ENCODE measurements around the gene C3orf38.
A peak's percentile ranks its signal among the peaks of the same experiment; 100 is the strongest.

Gene C3orf38

GRCh38 chr3:88203642-88204055, 53.9 kb downstream of the C3orf38 start:
- Histone ChIP-seq H3K79me2 (ENCODE audit: insufficient read depth, low read length) (no peaks in the 10 kb centered on the region), H3K4me1 (ENCODE audit: insufficient read depth, low read length, severe bottlenecking) (no peaks in the 10 kb centered on the region), H3K9me3 (ENCODE audit: low read length) (no peaks in the 10 kb centered on the region), H3K4me2 (ENCODE audit: low read length) (no peak overlapping the region), H3K27me3 (ENCODE audit: insufficient read depth, low read length) (no peaks in the 10 kb centered on the region), H3F3A (ENCODE audit: insufficient read depth, low read length) (no peaks in the 10 kb centered on the region), H3K27ac (ENCODE audit: low read depth, low read length, poor library complexity, severe bottlenecking) (no peak overlapping the region), H3K9ac (ENCODE audit: low read length) (no peak overlapping the region), H2AFZ (ENCODE audit: low read length) (no peak overlapping the region), H3K36me3 (ENCODE audit: insufficient read depth, low read length) (no peaks in the 10 kb centered on the region), H3K4me3 (ENCODE audit: low read depth, low read length, poor library complexity, severe bottlenecking) (no peak overlapping the region), H4K20me1 (ENCODE audit: insufficient read depth, low read length) (no peaks in the 10 kb centered on the region), H3K9me2 (ENCODE audit: low read depth, low read length) (no peaks in the 10 kb centered on the region)
- TF ChIP-seq, protein P1, sequence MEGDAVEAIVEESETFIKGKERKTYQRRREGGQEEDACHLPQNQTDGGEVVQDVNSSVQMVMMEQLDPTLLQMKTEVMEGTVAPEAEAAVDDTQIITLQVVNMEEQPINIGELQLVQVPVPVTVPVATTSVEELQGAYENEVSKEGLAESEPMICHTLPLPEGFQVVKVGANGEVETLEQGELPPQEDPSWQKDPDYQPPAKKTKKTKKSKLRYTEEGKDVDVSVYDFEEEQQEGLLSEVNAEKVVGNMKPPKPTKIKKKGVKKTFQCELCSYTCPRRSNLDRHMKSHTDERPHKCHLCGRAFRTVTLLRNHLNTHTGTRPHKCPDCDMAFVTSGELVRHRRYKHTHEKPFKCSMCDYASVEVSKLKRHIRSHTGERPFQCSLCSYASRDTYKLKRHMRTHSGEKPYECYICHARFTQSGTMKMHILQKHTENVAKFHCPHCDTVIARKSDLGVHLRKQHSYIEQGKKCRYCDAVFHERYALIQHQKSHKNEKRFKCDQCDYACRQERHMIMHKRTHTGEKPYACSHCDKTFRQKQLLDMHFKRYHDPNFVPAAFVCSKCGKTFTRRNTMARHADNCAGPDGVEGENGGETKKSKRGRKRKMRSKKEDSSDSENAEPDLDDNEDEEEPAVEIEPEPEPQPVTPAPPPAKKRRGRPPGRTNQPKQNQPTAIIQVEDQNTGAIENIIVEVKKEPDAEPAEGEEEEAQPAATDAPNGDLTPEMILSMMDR (IDR thresholded peaks at IDR 0.05; ENCODE audit: low read length), result peak; percentile 86
- no peak for TF ChIP-seq EZH2 (IDR thresholded peaks at IDR 0.05; ENCODE audit: borderline replicate concordance, low read length)

All from OCI-LY1 (cell line).